ENCODE results near the gene IDH2. TPM values are rescaled to one million over a fixed set of nuclear protein-coding genes. Genes with fewer than 3 reads are reported as not detected.
"Not testable (repeated sequence)": the region's sequence is repeated elsewhere in the genome, so short reads cannot be mapped to it uniquely, and the experiment has no call there.

The IDH2 gene
- total and polyA plus RNA-seq, 7 experiments from 2014 or later, result 32.4 to 230 (median 51.9) TPM

DNA sequence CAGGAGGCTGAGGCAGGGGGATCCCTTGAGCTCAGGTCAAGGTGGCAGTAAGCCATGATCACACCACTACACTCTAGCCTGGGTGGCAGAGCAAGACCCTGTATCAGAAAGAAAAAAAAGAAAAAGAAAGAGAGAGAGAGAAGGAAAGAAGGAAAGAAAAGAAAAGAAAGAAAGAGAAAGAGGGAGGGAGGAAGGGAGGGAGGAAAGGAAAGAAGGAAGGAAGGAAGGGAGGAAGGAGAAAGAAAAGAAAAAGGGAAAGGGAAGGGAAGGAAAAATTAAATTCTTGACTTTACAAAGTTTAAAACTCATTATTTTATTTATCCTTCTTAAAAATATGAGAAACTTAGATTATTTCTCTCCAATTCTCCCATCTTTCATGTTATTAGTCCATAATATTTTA lies 17.1 kb upstream of the IDH2 start:
- H3K36me3 ChIP-seq (ENCODE audit: control insufficient read depth in 2 of 3, insufficient read depth in 3 of 3, low read length in 3 of 3), result no peaks in the 10 kb centered on the region
- H3K4me1 Mint-ChIP-seq, result no peaks in the 10 kb centered on the region
- H3K9me3 Mint-ChIP-seq, result peaks cover 3 to 13% (median 8%) of the 10 kb centered on the region in 11 donors
- H3K4me1 ChIP-seq (ENCODE audit: control insufficient read depth in 2 of 2, insufficient read depth in 2 of 2, low read length in 2 of 2), result no peaks in the 10 kb centered on the region
- ChIA-PET POLR2A (interaction anchor here (0.8 kb wide), 1 partner anchor 21 kb away, joined by 3 read pairs; no protein-coding TSS in a partner anchor), CTCF (no interaction called here)
- ATAC-seq (no peak), DNase-seq (no peak)
- peaks cover 0 to 20% (median 0%) of the 10 kb centered on the region in 5 donors for H3K27me3 Mint-ChIP-seq
- no peak overlapping the region for H3K4me3 Mint-ChIP-seq
- H3K9me3 ChIP-seq (ENCODE audit: control insufficient read depth in 2 of 3, low read length in 3 of 3), result peaks cover 0 to 3% (median 2%) of the 10 kb centered on the region in 3 experiments
- H3K27ac Mint-ChIP-seq, result no peak overlapping the region
- no peak overlapping the region for H3K27ac ChIP-seq (ENCODE audit: low read depth, low read length)
- no peaks in the 10 kb centered on the region for H3K27me3 ChIP-seq (ENCODE audit: control insufficient read depth in 2 of 2, insufficient read depth in 2 of 2, low read length in 2 of 2)
- H3K36me3 Mint-ChIP-seq, result peaks cover 0 to 8% (median 2%) of the 10 kb centered on the region in 5 donors
- H3K4me3 ChIP-seq (ENCODE audit: low read length), result no peak overlapping the region
- intact Hi-C loops (cut with micrococcal nuclease), result no loop called here

DNA sequence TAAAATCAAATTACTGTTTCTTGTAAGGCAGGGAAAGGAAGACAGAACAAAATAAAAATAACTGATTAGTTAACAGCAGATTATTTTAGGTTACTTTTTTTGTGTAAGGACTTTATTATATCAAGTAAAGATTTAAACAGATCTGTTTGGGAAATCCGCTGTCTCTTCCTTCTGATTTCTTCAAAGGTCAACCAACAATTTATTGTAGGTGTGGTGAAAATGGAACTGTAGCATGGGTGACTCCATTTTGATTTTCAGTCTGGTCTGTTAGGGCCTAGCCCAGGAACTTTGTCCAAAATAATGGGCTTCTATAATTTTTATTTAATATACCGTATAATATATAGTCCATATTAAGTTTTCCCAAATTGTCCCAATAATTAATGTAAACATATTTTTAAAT lies 13.5 kb upstream of the IDH2 start:
- Mint-ChIP-seq H3K4me3 (no peak overlapping the region), H3K27me3 (peaks cover 0 to 16% (median 0%) of the 10 kb centered on the region in 5 donors), H3K27ac (peak overlapping the region in 1 of 9 donors; percentile 12), H3K9me3 (peaks cover 4 to 22% (median 10%) of the 10 kb centered on the region in 11 donors), H3K4me1 (no peaks in the 10 kb centered on the region), H3K36me3 (peaks cover 0 to 11% (median 7%) of the 10 kb centered on the region in 5 donors)
- POLR2A ChIA-PET, result no interaction called here
- Histone ChIP-seq H3K4me3 (ENCODE audit: low read length) (no peak overlapping the region), H3K4me1 (ENCODE audit: control insufficient read depth in 2 of 2, insufficient read depth in 2 of 2, low read length in 2 of 2) (no peaks in the 10 kb centered on the region), H3K27me3 (ENCODE audit: control insufficient read depth in 2 of 2, insufficient read depth in 2 of 2, low read length in 2 of 2) (no peaks in the 10 kb centered on the region), H3K27ac (ENCODE audit: low read depth, low read length) (no peak overlapping the region), H3K9me3 (ENCODE audit: control insufficient read depth in 2 of 3, low read length in 3 of 3) (peaks cover 0 to 6% (median 5%) of the 10 kb centered on the region in 3 experiments), H3K36me3 (ENCODE audit: control insufficient read depth in 2 of 3, insufficient read depth in 3 of 3, low read length in 3 of 3) (no peaks in the 10 kb centered on the region)
- DNase-seq, result no peak
- CTCF ChIA-PET, result interaction anchor here (0.6 kb wide), 1 partner anchor 101 kb away, joined by 5 read pairs; no protein-coding TSS in a partner anchor
- intact Hi-C loops (cut with micrococcal nuclease), result no loop called here
- no peak for ATAC-seq

DNA sequence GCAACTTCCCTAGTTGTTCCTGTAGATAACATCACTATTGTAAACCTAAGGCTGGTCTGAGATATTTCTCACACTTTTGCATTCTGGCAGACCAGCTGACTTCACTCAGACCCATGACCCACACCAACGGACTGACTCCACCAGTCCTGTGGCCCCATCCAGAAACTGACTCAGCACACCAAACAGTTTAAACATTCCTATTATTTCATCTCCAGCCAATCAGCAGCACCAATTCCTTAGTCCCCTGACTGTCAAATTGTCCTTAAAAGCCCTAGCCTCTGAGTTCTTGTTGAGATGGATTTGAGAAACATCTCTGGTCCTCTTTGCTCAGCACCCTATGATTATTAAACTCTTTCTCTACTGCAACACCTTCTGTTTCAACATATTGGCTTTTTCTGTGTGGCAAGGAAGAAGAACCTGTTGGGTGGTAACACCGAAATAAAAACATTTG lies 12.2 kb upstream of the IDH2 start:
- Histone ChIP-seq H3K4me1 (ENCODE audit: control insufficient read depth in 2 of 2, insufficient read depth in 2 of 2, low read length in 2 of 2) (no peaks in the 10 kb centered on the region), H3K36me3 (ENCODE audit: control insufficient read depth in 2 of 3, insufficient read depth in 3 of 3, low read length in 3 of 3) (no peaks in the 10 kb centered on the region), H3K27me3 (ENCODE audit: control insufficient read depth in 2 of 2, insufficient read depth in 2 of 2, low read length in 2 of 2) (no peaks in the 10 kb centered on the region), H3K9me3 (ENCODE audit: control insufficient read depth in 2 of 3, low read length in 3 of 3) (peaks cover 0 to 6% (median 5%) of the 10 kb centered on the region in 3 experiments), H3K27ac (ENCODE audit: low read depth, low read length) (no peak overlapping the region), H3K4me3 (ENCODE audit: low read length) (no peak overlapping the region)
- H3K9me3 Mint-ChIP-seq, result peaks cover 4 to 22% (median 10%) of the 10 kb centered on the region in 11 donors
- peaks cover 0 to 15% (median 0%) of the 10 kb centered on the region in 5 donors for H3K27me3 Mint-ChIP-seq
- H3K27ac Mint-ChIP-seq, result no peak overlapping the region
- DNase-seq (no peak), ATAC-seq (no peak)
- ChIA-PET POLR2A (interaction anchor here (0.6 to 0.8 kb wide), 2 partner anchors 11 to 18 kb away, joined by 3 to 4 read pairs; no protein-coding TSS in a partner anchor), CTCF (no interaction called here)
- H3K4me3 Mint-ChIP-seq, result no peak overlapping the region
- H3K4me1 Mint-ChIP-seq, result no peaks in the 10 kb centered on the region
- H3K36me3 Mint-ChIP-seq, result peaks cover 0 to 11% (median 7%) of the 10 kb centered on the region in 5 donors
- intact Hi-C loops (cut with micrococcal nuclease), result no loop called here

DNA sequence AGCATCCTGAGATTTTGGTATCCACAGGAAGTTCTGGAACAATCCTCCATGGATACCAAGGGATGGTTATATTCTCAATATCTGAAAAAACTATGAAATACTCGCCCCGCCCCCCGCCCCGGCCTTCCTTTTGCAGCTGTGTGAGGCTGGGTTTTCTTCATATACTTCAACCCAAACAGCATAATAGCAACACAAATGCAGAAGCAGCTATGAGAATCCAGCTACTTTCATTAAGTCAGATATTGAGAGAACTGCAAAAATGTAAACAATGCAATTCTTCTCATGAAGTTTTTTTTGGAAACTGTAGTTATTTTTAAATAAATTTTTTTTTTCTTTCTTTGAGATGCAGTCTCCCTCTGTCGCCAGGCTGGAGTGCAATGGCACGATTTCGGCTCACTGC lies 10.9 kb upstream of the IDH2 start:
- Mint-ChIP-seq H3K36me3 (peaks cover 0 to 11% (median 7%) of the 10 kb centered on the region in 5 donors), H3K4me1 (no peaks in the 10 kb centered on the region), H3K27me3 (peaks cover 0 to 8% (median 0%) of the 10 kb centered on the region in 5 donors), H3K4me3 (no peak overlapping the region), H3K27ac (no peak overlapping the region), H3K9me3 (peaks cover 4 to 22% (median 10%) of the 10 kb centered on the region in 11 donors)
- no peaks in the 10 kb centered on the region for H3K36me3 ChIP-seq (ENCODE audit: control insufficient read depth in 2 of 3, insufficient read depth in 3 of 3, low read length in 3 of 3)
- no peak overlapping the region for H3K4me3 ChIP-seq (ENCODE audit: low read length)
- ATAC-seq, result no peak
- no peaks in the 10 kb centered on the region for H3K4me1 ChIP-seq (ENCODE audit: control insufficient read depth in 2 of 2, insufficient read depth in 2 of 2, low read length in 2 of 2)
- intact Hi-C loops (cut with micrococcal nuclease), result no loop called here
- ChIA-PET CTCF (interaction anchor here (1.2 kb wide), 1 partner anchor 14 kb away, joined by 3 read pairs; no protein-coding TSS in a partner anchor), POLR2A (no interaction called here)
- no peaks in the 10 kb centered on the region for H3K27me3 ChIP-seq (ENCODE audit: control insufficient read depth in 2 of 2, insufficient read depth in 2 of 2, low read length in 2 of 2)
- DNase-seq, result no peak
- H3K27ac ChIP-seq (ENCODE audit: low read depth, low read length), result no peak overlapping the region
- H3K9me3 ChIP-seq (ENCODE audit: control insufficient read depth in 2 of 3, low read length in 3 of 3), result peaks cover 0 to 6% (median 5%) of the 10 kb centered on the region in 3 experiments

DNA sequence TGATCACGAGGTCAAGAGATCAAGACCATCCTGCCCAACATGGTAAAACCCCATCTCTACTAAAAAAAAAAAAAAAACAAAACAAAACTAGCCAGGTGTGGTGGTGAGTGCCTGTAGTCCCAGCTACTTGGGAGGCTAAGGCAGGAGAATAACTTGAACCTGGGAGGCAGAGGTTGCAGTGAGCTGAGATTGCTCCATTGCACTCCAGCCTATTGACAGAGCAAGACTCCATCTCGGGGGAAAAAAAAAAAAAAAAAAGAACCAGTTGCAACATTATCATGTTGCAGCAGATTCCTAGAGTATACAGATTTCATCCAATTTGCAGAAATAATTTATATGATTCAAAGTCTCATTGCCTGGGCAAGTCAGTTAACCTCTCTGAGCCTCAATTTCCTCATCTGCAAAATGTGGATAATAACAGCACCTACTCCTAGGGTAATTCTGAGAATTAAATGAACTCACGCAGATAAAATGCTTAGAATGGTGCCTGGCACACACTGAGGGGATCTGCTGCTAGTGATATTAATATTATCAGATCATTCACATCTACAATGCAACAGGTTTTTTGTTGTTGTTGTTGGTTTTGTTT lies 7.0 kb upstream of the IDH2 start:
- DNase-seq; H3K4me1 Mint-ChIP-seq; ATAC-seq; H3K27ac ChIP-seq (ENCODE audit: low read depth, low read length); intact Hi-C loops (cut with micrococcal nuclease); H3K9me3 ChIP-seq (ENCODE audit: control insufficient read depth in 2 of 3, low read length in 3 of 3); H3K4me1 ChIP-seq (ENCODE audit: control insufficient read depth in 2 of 2, insufficient read depth in 2 of 2, low read length in 2 of 2); H3K4me3 ChIP-seq (ENCODE audit: low read length); H3K27ac Mint-ChIP-seq; H3K36me3 Mint-ChIP-seq; H3K9me3 Mint-ChIP-seq; H3K4me3 Mint-ChIP-seq; H3K27me3 ChIP-seq (ENCODE audit: control insufficient read depth in 2 of 2, insufficient read depth in 2 of 2, low read length in 2 of 2); H3K36me3 ChIP-seq (ENCODE audit: control insufficient read depth in 2 of 3, insufficient read depth in 3 of 3, low read length in 3 of 3): not testable (repeated sequence)
- ChIA-PET CTCF (interaction anchor here (0.6 kb wide), 1 partner anchor 20 kb away, joined by 3 read pairs; no protein-coding TSS in a partner anchor), POLR2A (interaction anchor here (0.6 kb wide), 1 partner anchor 84 kb away, joined by 3 read pairs; no protein-coding TSS in a partner anchor)
- peaks cover 0 to 21% (median 0%) of the 10 kb centered on the region in 5 donors for H3K27me3 Mint-ChIP-seq

DNA sequence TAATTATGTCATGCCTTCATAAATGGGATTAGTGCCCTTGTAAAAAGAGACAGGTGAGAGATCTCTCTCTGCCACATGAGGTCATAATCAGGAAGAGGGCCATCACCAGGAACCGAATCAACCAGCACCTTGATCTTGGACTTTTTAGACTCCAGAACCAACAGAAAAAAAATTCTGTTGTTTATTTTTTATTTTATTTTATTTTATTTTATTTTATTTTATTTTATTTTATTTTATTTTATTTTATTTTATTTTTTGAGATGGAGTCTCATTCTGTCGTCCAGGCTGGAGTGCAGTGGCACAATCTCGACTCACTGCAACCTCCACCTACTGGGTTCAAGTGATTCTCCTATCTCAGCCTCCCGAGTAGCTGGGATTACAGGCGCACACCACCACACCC lies 5.8 kb upstream of the IDH2 start:
- H3K27me3 ChIP-seq (ENCODE audit: control insufficient read depth in 2 of 2, insufficient read depth in 2 of 2, low read length in 2 of 2); DNase-seq; H3K4me1 ChIP-seq (ENCODE audit: control insufficient read depth in 2 of 2, insufficient read depth in 2 of 2, low read length in 2 of 2); H3K36me3 ChIP-seq (ENCODE audit: control insufficient read depth in 2 of 3, insufficient read depth in 3 of 3, low read length in 3 of 3); ATAC-seq; H3K9me3 ChIP-seq (ENCODE audit: control insufficient read depth in 2 of 3, low read length in 3 of 3); H3K27ac Mint-ChIP-seq; H3K4me3 ChIP-seq (ENCODE audit: low read length); H3K4me3 Mint-ChIP-seq; intact Hi-C loops (cut with micrococcal nuclease); H3K27ac ChIP-seq (ENCODE audit: low read depth, low read length); CTCF ChIA-PET; POLR2A ChIA-PET; H3K9me3 Mint-ChIP-seq; H3K36me3 Mint-ChIP-seq: not testable (repeated sequence)
- Mint-ChIP-seq H3K27me3 (peaks cover 0 to 29% (median 0%) of the 10 kb centered on the region in 5 donors), H3K4me1 (peaks cover 3 to 11% (median 7%) of the 10 kb centered on the region in 7 donors)
